Duodenal mucosa (tissue), 2 donors: Measurements from ENCODE around the gene CDH24.

Source experiments
- H3K27ac ChIP-seq: one replicate; pipeline ENCODE4 v1.7.0; 2013; ENCODE audit warnings: low read depth, low read length
- H3K27me3 ChIP-seq, 2 donors: one replicate each; pipeline ENCODE4 v1.7.0; 2013; ENCODE audit warnings: low read length in 2 of 2, control low read depth in 1 of 2; ENCODE audit not compliant: insufficient read depth in 2 of 2, control insufficient read depth in 1 of 2
- H3K36me3 ChIP-seq, 2 donors: one replicate each; pipeline ENCODE4 v1.7.0; 2013; ENCODE audit warnings: low read length in 2 of 2, control low read depth in 1 of 2; ENCODE audit not compliant: insufficient read depth in 2 of 2, control insufficient read depth in 1 of 2
- H3K4me1 ChIP-seq, 2 donors: one replicate each; pipeline ENCODE4 v1.7.0; 2013; ENCODE audit warnings: low read length in 2 of 2, control low read depth in 1 of 2; ENCODE audit not compliant: insufficient read depth in 2 of 2, control insufficient read depth in 1 of 2
- H3K4me3 ChIP-seq, 2 donors: one replicate each; pipeline ENCODE4 v1.7.0; 2013; ENCODE audit warnings: low read length in 2 of 2, low read depth in 1 of 2
- H3K9ac ChIP-seq, 2 donors: one replicate each; pipeline ENCODE4 v1.7.0; 2013; ENCODE audit warnings: low read length in 2 of 2, low read depth in 1 of 2
- H3K9me3 ChIP-seq, 2 donors: one replicate each; pipeline ENCODE4 v1.7.0; 2013; ENCODE audit warnings: low read length in 2 of 2, control low read depth in 1 of 2; ENCODE audit not compliant: control insufficient read depth in 1 of 2

The CDH24 gene

DNA sequence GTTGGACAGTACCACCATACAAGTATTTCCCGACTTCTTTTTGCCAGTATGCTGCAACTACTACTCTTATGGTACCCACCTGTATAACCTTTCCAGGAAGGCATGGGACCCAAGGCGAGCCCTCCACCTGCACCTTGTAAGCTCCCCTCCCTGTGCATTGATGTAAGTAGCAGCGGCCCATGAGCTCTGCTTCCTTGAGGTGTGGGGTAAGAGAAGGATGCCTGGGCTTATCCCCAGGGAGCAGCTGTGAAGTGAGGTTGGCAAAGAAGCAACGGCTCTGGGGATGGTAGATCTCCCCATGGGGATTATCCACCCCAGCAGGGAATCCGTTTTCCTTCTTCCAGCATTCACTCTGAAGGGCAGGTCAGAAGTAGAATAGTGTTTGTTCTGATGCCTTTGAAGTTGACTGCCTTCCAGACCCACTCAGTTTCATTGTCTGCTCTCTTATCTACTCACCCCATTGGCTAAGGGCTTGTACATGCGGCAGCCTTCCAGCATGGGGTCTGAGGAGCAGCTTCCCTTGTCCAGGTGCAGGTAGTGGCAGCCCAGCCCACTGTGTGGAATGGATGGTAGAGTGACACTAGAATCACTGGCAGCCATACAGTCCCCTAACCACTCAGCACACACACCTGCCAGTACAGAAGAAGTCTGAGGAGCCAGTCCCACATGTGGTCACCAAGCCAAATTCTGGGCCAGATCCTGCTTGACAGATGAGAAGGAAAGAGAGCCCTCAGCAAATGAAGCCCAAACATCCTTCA, 44.1 kb upstream of the CDH24 start:
- Histone ChIP-seq H3K27me3 (no peaks in the 10 kb centered on the region), H3K27ac (no peak overlapping the region), H3K36me3 (peaks cover 11 to 17% of the 10 kb centered on the region in 2 donors), H3K4me3 (no peak overlapping the region), H3K9me3 (no peaks in the 10 kb centered on the region), H3K9ac (no peak overlapping the region), H3K4me1 (peaks cover 9 to 11% of the 10 kb centered on the region in 2 donors)

DNA sequence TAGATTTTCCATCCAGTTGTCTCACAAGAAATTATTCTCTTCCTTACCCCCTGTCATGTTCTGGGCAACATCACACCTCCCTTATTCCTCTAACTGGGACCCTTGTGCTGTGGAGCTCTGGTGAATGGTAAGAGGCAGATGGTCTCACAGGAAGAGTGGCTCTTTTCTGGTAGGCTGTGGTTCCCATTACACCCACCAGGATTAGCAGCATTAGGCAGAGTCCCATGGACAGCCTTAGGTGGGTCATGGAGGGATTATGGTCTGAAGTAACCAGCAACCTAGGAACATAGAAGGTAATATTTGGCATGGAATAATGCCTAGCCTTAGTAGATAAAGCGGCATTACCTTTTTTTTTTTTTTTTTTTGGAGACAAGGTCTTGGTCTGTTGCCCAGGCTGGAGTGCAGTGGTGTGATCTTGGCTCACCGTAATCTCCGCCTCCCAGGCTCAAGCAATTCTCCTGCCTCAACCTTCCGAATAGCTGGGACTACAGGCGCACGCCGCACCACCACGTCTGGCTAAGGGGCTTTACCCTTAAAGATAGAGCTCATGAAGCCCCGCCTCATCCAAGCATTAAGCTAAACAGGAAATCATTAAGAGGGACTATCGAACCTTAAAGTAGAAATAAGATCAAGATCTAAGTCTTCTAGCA, 42.0 kb upstream of the CDH24 start:
- no peak overlapping the region for H3K4me3 ChIP-seq
- peaks cover 11 to 17% of the 10 kb centered on the region in 2 donors for H3K36me3 ChIP-seq
- no peak overlapping the region for H3K27ac ChIP-seq
- H3K9ac ChIP-seq = no peak overlapping the region
- peaks cover 9 to 11% of the 10 kb centered on the region in 2 donors for H3K4me1 ChIP-seq
- no peaks in the 10 kb centered on the region for H3K27me3 ChIP-seq
- H3K9me3 ChIP-seq = no peaks in the 10 kb centered on the region

DNA sequence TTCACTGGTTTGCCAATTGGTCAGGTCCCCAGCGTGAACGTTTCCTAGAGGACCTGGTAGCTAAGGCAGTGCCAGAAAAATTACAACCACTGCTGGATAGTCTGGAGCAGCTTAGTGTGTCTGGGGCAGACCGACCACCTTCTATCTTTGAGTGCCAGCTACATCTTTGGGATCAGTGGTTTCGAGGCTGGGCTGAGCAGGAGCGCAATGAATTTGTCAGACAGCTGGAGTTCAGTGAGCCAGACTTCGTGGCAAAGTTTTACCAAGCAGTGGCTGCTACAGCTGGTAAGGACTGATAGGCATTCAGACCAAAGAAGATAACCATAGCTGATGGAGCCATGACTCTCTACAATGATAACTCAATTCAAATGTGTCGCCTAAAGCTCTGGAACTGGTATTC, 40.5 kb upstream of the CDH24 start:
- Histone ChIP-seq H3K9ac (no peak overlapping the region), H3K4me1 (peaks cover 23 to 24% of the 10 kb centered on the region in 2 donors), H3K27me3 (no peaks in the 10 kb centered on the region), H3K4me3 (no peak overlapping the region), H3K27ac (no peak overlapping the region), H3K9me3 (no peaks in the 10 kb centered on the region), H3K36me3 (peaks cover 11 to 19% of the 10 kb centered on the region in 2 donors)

DNA sequence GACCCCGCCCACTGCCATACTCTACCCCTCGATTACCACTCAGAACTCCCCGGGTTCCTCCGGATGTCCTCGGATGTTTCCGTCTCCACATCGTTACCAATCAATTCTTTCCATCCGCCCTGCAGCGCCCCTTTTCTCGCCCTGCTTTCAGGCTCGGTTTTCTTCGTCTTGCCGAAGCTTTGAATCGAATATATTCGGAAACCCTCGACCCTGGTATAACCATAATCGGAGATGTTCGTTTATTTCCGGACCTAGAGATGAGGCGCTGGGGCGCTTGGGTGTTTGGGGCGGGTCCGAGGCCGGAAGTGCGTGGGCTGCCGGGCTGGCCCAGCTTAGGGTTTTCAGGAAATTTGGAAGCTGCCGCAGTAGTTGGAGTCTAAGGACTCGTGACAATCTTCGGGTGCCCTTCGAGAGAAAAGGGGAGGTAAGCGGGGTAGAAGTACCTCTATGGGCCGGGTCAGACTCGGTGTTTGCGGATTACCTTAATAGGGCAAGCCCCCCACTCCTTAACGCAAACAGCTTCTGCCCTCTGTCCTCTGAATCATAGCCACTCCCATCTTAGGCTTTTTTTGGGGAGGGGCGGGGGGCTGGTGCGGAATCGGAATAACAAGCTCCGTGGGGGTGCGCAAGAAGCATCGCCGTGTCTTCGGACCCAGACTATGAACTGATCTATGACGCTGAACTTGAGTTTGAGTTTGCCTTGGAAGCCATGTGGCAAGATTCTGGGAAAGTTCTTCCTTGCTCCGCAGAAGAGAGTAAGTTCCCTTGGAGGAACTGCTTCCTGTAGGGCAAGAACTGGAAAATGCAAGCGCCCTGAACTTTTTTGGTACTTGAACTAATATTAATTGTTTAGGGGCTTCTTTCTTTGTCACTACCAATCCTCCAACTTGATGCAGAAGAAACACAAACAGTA, 38.1 kb upstream of the CDH24 start, which contains the start of gene C14orf119:
Gene C14orf119, plus strand, starts transcription at position 310 of the 913 bp plus-strand sequence. CDS start 2,154 bp downstream, outside the sequence.
- H3K4me3 ChIP-seq = peak within 1 kb of the TSS; percentile 97 to 99
- H3K9me3 ChIP-seq = no peaks in the 10 kb centered on the region
- peaks cover 11 to 39% of the 10 kb centered on the region in 2 donors for H3K36me3 ChIP-seq
- H3K27me3 ChIP-seq = no peaks in the 10 kb centered on the region
- H3K4me1 ChIP-seq = peaks cover 26 to 27% of the 10 kb centered on the region in 2 donors
- peak within 1 kb of the TSS; percentile 97 for H3K27ac ChIP-seq
- H3K9ac ChIP-seq = peak within 1 kb of the TSS; percentile 96 to 99

DNA sequence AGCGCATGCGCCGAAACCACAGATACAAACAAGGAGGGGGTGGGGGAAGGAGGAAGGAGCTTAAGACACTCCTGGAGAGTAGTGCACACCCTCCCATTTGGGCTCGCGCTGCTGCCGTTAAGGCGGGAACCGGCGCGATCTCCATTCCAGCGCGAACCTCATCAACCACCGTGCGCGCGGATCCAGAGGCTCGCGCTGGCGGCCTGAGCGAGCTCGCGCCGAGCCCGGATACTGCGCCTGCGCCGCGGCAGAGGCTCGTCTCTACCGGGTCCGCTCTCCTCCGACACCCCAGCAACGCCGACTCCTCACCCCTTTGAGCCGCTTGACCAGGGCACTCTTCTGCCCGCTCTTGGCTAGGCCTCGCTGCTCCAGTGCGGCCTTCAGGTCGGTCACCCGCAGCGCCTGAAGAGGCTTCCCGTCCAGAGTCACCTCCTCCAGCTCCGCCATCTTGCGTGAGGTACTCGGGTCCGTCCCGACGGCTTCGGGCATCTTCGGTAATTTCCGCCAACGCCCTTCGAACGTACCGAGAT, 37.4 kb upstream of the CDH24 start, which contains the start of gene ACIN1:
Gene ACIN1, minus strand, starts transcription at position 471 of the 530 bp plus-strand sequence. Its CDS starts 24 bp downstream, at position 447.
- peaks cover 18 to 47% of the 10 kb centered on the region in 2 donors for H3K36me3 ChIP-seq
- H3K9ac ChIP-seq = peak within 1 kb of the TSS; percentile 96 to 99
- peak within 1 kb of the TSS; percentile 97 to 99 for H3K4me3 ChIP-seq
- H3K27me3 ChIP-seq = no peaks in the 10 kb centered on the region
- H3K4me1 ChIP-seq = peaks cover 26 to 27% of the 10 kb centered on the region in 2 donors
- H3K9me3 ChIP-seq = no peaks in the 10 kb centered on the region
- peak within 1 kb of the TSS; percentile 97 for H3K27ac ChIP-seq

DNA sequence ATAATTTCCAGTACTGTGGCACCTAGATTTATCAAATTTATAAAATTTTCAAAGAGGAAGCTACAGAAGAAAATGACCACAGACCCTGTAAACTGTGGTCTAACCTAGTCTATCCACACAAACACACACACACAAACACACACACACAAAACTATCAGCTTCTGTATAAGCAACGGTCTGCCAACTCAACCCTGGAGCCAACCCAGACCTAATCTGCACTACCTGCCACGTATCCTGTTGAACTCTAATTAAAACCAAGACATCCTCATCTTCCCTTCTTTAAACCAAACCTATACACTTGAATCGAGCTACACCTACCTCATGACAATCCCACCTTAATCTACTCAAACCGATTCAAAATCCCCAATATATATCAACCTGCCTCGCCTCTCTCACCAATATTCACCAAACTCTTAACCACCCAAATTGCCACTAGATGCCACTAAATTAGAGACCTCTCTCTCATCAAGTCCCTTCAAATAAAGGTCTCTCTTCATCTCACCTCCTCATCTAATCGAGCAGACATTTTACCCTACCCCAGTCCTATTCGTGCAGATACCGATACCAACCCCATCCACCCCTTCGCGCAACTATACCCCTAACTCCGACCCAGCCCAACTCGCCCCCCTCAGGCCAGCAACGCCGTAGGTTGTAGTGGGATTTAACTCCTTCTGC, 36.8 kb upstream of the CDH24 start:
- Histone ChIP-seq H3K27ac (peak overlapping the region; percentile 97), H3K36me3 (peaks cover 24 to 51% of the 10 kb centered on the region in 2 donors), H3K9me3 (no peaks in the 10 kb centered on the region), H3K4me3 (peak overlapping the region; percentile 87 to 97), H3K9ac (peak overlapping the region; percentile 95 to 99), H3K27me3 (no peaks in the 10 kb centered on the region), H3K4me1 (peaks cover 24 to 27% of the 10 kb centered on the region in 2 donors)

DNA sequence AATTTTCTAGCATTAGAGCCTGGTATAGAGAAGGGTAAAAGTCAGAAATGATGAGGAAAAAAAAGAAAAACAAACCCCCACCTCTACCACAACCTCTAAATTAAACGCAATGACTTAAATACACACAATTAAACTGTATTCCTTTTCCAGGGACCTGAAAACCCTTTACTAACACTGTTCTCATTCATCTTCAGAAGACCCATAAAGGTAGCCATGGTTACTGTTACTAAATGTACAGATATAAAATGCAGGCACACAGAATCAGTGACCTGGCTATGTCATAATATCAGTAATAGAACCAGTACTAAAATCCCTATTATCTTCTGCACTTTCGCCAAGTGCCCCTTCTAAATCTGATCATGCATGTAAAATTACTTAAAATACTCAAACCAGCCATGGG, 36.2 kb upstream of the CDH24 start:
- Histone ChIP-seq H3K4me1 (peaks cover 22 to 27% of the 10 kb centered on the region in 2 donors), H3K4me3 (peak overlapping the region; percentile 87 to 97), H3K27ac (no peak overlapping the region)

DNA sequence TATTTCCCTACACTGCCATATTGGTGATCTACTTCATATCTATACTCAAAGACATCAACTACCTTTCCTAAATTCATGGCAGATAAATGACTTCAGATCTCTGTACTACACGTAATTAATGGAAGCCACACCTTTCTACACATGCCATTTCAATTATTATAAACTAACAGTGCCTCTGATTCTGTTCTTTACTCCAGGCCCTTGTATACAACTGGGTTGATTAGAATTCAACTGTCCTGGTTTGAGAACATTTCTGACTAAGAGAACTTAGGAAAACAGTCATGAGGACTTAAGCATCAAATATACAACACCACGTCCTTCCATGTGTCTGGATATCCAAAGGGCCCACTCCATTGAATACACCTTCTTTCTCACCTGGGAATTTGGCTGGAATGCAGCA, 35.8 kb upstream of the CDH24 start:
- Histone ChIP-seq H3K4me1 (peaks cover 22 to 27% of the 10 kb centered on the region in 2 donors), H3K9me3 (no peaks in the 10 kb centered on the region), H3K27me3 (no peaks in the 10 kb centered on the region), H3K4me3 (peak overlapping the region in 1 of 2 donors; percentile 97), H3K9ac (peak overlapping the region in 1 of 2 donors; percentile 95), H3K27ac (no peak overlapping the region), H3K36me3 (peaks cover 23 to 50% of the 10 kb centered on the region in 2 donors)

More for the DNA sequence above, 36.2 kb upstream of the CDH24 start:
- H3K9ac ChIP-seq = peak overlapping the region in 1 of 2 donors; percentile 95
- no peaks in the 10 kb centered on the region for H3K9me3 ChIP-seq
- H3K36me3 ChIP-seq = peaks cover 26 to 49% of the 10 kb centered on the region in 2 donors
- no peaks in the 10 kb centered on the region for H3K27me3 ChIP-seq
